NT2/D1 (cell line): ENCODE data around the gene DAPP1.
A peak's percentile ranks its signal among the peaks of the same experiment; 100 is the strongest.

Source experiments
- DNase-seq: peaks from one replicate; pipeline ENCODE4 v3.0.0-alpha.2; 2011; ENCODE audit warnings: low read depth, low spot score
- H3K27me3 ChIP-seq: 2 replicates; pipeline ENCODE4 v1.6.0; 2011; ENCODE audit warnings: mild to moderate bottlenecking; ENCODE audit not compliant: insufficient read length, insufficient read depth
- H3K36me3 ChIP-seq: 2 replicates; pipeline ENCODE4 v1.6.1; 2011; ENCODE audit warnings: mild to moderate bottlenecking, low read length, mixed read lengths; ENCODE audit not compliant: insufficient read depth, insufficient read length
- H3K4me1 ChIP-seq: 2 replicates; pipeline ENCODE4 v1.5.1; 2011; ENCODE audit not compliant: insufficient read depth, insufficient read length
- H3K4me3 ChIP-seq: 2 replicates; pipeline ENCODE4 v1.5.1; 2011; ENCODE audit warnings: low read depth; ENCODE audit not compliant: insufficient read length
- H3K9ac ChIP-seq: 2 replicates; pipeline ENCODE4 v1.6.0; 2011; ENCODE audit warnings: low read depth; ENCODE audit not compliant: insufficient read length
- H3K9me3 ChIP-seq: 2 replicates; pipeline ENCODE4 v1.5.1; 2011; ENCODE audit warnings: mild to moderate bottlenecking, low read length; ENCODE audit not compliant: insufficient read depth
- SUZ12 ChIP-seq: IDR thresholded peaks from 2 replicates; pipeline ENCODE4 v1.6.1; 2011; ENCODE audit not compliant: insufficient read length, insufficient read depth; ENCODE audit errors: extremely low read depth
- YY1 ChIP-seq: IDR thresholded peaks from 2 replicates; pipeline ENCODE4 v1.6.1; 2011; ENCODE audit not compliant: insufficient read length, insufficient read depth
- ZNF274 ChIP-seq: IDR thresholded peaks from 2 replicates; pipeline ENCODE4 v1.6.1; 2011; ENCODE audit warnings: mild to moderate bottlenecking, low read depth, low read length

The DAPP1 gene

GRCh38 chr4:99801005-99801699, 15.5 kb upstream of the DAPP1 start:
- Histone ChIP-seq H3K27me3 (no peaks in the 10 kb centered on the region), H3K9ac (no peak overlapping the region), H3K4me3 (no peak overlapping the region), H3K9me3 (peaks cover 21% of the 10 kb centered on the region; the same call in 1 of the 2 replicates), H3K4me1 (no peaks in the 10 kb centered on the region), H3K36me3 (no peaks in the 10 kb centered on the region)
- TF ChIP-seq SUZ12 (no peak), ZNF274 (no peak), YY1 (no peak)
- no peak for DNase-seq

GRCh38 chr4:99803566-99804101, 13.0 kb upstream of the DAPP1 start:
- H3K9me3 ChIP-seq, result peaks cover 15% of the 10 kb centered on the region; the same call in 1 of the 2 replicates
- no peak overlapping the region for H3K4me3 ChIP-seq
- no peak for DNase-seq
- H3K36me3 ChIP-seq, result no peaks in the 10 kb centered on the region
- no peaks in the 10 kb centered on the region for H3K4me1 ChIP-seq
- no peaks in the 10 kb centered on the region for H3K27me3 ChIP-seq
- TF ChIP-seq ZNF274, result no peak
- no peak for TF ChIP-seq SUZ12
- TF ChIP-seq YY1, result no peak
- no peak overlapping the region for H3K9ac ChIP-seq

- H3K36me3 ChIP-seq, result no peaks in the 10 kb centered on the region
- H3K4me3 ChIP-seq, result no peak overlapping the region
- H3K4me1 ChIP-seq, result no peaks in the 10 kb centered on the region
- H3K27me3 ChIP-seq, result no peaks in the 10 kb centered on the region
- TF ChIP-seq YY1, result no peak
- TF ChIP-seq ZNF274, result no peak
- TF ChIP-seq SUZ12, result no peak
- no peak for DNase-seq
- 0 out of 2 replicates have a peak, but pooled peaks cover 6% of the 10 kb centered on the region for H3K9me3 ChIP-seq
- H3K9ac ChIP-seq, result no peak overlapping the region
These were observed 10.1 kb upstream of the DAPP1 start for GRCh38 chr4:99806545-99806944.

GRCh38 chr4:99807666-99808065, 9.0 kb upstream of the DAPP1 start:
- Histone ChIP-seq H3K4me1 (no peaks in the 10 kb centered on the region), H3K4me3 (no peak overlapping the region), H3K9ac (no peak overlapping the region), H3K9me3 (no peaks in the 10 kb centered on the region), H3K27me3 (no peaks in the 10 kb centered on the region), H3K36me3 (no peaks in the 10 kb centered on the region)
- DNase-seq, result no peak
- TF ChIP-seq SUZ12 (no peak), ZNF274 (no peak), YY1 (no peak)

GRCh38 chr4:99808260-99808857, 8.3 kb upstream of the DAPP1 start:
- Histone ChIP-seq H3K36me3 (no peaks in the 10 kb centered on the region), H3K9me3 (no peaks in the 10 kb centered on the region), H3K9ac (no peak overlapping the region), H3K27me3 (no peaks in the 10 kb centered on the region), H3K4me1 (no peaks in the 10 kb centered on the region), H3K4me3 (no peak overlapping the region)
- TF ChIP-seq ZNF274 (no peak), YY1 (no peak), SUZ12 (no peak)
- peak; percentile 28 for DNase-seq

GRCh38 chr4:99809326-99809725, 7.3 kb upstream of the DAPP1 start:
- no peak for DNase-seq
- Histone ChIP-seq H3K4me1 (no peaks in the 10 kb centered on the region), H3K36me3 (no peaks in the 10 kb centered on the region), H3K27me3 (no peaks in the 10 kb centered on the region), H3K9ac (no peak overlapping the region), H3K4me3 (no peak overlapping the region), H3K9me3 (no peaks in the 10 kb centered on the region)
- TF ChIP-seq SUZ12 (no peak), YY1 (no peak), ZNF274 (no peak)

DNA sequence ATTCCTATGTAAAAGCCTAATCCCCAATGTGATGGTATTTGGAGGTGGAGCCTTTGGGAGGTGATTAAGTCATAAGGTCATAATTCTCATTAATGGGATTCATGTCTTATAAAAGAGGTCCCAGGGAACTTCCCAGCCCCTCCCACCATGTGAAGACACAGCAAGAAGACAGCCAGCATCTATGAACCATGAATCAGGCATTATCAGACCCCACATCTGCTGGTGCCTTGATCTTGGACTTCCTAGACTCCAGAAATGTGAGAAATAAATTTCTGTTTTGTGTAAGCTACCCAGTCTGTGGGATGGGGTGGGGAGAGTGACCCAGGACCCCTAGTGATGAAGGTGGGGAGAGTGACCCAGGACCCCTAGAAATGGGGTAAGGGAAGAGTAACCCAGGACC, 6.1 kb upstream of the DAPP1 start:
- Histone ChIP-seq H3K4me3 (no peak overlapping the region), H3K9me3 (no peaks in the 10 kb centered on the region), H3K36me3 (no peaks in the 10 kb centered on the region), H3K9ac (no peak overlapping the region), H3K4me1 (no peaks in the 10 kb centered on the region), H3K27me3 (no peaks in the 10 kb centered on the region)
- no peak for DNase-seq
- no peak for TF ChIP-seq SUZ12
- no peak for TF ChIP-seq ZNF274
- no peak for TF ChIP-seq YY1
